HL-60/S4 treated with phorbol 12-myristate 13-acetate at 8.2 ng/mL for 4 days and 3 days (cell line): Measurements from ENCODE around the gene NAP1L1.
"Not testable (repeated sequence)": the region's sequence is repeated elsewhere in the genome, so short reads cannot be mapped to it uniquely, and the experiment has no call there.

ENCODE experiments used
- in situ Hi-C: fragments of 300-500 bp; cut with MboI; formaldehyde crosslinking; loops from 2 replicates; pipeline ENCODE4 v1.15.0; 2022; ENCODE audit warnings: low sequenced_read_pairs

The NAP1L1 gene

DNA sequence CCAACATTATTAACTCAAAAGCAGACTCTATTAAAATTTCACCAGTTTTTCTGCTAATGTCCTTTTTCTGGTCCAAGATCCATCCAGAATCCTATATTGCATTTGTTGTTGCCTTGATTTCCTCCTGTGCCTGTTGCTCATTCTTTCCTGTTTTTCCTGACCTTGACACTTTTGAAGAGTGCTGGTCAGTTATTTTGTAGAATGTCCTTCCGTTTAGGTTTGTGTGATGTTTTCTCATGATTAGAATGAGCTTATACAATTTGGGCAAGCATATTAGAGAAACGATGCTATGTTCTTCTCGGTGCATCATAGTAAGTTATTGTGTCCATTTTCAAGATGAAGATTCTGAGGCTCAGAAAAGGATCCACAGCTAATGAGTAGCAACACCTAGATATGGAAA lies 86.8 kb downstream of the NAP1L1 start:
- in situ Hi-C loops: no loop called here

DNA sequence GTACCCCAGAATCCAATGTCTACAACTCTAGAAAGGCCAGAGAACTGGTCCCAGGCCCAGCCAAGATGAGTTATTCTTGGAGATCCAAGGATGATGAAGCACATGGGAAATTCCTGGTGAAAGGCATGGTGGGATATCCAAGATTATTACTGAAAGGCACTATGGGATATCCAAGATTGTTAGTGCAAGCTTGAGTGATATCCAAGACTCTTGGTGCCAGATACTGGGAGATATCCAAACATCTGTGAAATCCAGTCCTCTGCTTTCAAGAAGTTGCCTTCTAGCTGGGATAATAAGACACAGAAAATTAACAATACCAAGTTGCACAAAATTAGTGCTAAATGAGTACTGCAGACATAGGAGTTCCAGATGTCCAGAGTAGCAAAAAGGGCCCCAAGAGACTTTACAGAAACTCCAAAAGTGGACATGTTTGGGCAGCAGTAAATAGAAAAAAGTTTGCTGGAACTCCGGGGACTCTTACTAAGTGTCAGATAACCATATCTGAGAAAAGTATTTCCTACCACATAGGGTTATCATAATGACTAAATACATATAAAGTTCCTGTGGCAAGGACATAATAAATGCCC lies 87.5 kb downstream of the NAP1L1 start:
- in situ Hi-C loops: no loop called here

DNA sequence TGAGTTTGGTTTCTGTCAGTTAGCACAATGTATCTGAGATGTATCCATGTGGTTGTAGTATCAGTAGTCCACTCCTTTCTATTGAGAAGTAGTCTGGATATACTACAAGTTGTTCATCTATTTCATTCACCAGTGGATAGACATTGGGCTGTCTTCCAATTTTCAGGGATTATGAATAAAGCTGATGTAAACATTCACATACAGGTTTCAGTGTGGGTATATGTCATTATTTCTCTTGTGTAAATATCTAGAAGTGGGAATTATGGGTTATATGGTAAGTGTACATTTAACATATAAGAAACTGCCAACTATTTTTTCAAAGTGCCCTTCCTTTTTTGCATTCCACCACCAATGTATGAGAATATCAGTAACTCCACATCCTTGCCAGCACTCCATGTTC lies 88.8 kb downstream of the NAP1L1 start:
- in situ Hi-C loops: no loop called here

DNA sequence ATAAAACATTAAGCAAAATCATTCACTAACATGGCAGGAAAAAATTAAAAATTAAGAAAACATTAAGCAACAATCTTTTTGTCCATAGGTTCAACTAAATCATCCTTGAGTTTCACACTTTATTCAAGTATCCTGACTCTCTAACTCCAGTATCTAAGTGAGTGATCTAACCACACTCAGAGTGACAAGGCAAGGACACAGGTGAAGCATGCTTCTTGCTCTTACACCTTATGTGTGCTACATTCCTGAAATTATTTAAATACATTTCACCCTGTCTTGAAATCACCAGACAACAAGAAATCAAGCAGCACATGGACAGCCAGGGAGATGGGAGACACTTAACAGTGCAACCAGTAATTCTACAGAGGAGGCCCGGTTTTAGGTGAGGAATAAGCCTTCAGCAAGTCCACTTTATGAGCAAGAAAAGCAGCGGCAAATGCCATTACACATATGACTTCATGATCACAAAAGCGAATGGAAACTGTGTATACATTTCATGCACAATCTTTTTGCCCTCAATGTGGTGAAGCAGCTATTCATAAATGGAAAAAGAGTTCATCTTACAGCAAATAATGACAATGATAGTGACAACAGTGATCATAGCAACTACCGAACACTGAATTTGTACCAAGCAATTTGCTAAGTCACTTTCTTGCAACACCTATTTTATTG lies 90.3 kb downstream of the NAP1L1 start:
- in situ Hi-C loops: no loop called here

DNA sequence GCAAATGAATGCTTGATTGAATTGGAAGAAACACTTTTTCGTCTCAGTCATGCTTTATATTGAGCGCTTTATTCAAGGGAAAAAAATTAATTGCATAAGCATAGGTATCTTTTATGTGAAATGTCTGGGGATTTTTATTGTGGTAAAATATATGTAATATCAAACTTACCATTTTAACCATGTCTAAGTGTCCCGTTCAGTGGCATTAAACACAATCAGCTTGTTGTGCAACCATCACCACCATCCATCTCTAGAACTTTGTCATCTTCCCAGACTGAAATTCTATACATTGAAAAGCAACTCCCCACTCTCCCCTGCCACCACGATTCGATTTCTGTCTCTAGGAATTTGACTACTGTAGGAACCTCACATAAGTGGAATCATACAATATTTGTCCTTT lies 92.7 kb downstream of the NAP1L1 start:
- in situ Hi-C loops: no loop called here

DNA sequence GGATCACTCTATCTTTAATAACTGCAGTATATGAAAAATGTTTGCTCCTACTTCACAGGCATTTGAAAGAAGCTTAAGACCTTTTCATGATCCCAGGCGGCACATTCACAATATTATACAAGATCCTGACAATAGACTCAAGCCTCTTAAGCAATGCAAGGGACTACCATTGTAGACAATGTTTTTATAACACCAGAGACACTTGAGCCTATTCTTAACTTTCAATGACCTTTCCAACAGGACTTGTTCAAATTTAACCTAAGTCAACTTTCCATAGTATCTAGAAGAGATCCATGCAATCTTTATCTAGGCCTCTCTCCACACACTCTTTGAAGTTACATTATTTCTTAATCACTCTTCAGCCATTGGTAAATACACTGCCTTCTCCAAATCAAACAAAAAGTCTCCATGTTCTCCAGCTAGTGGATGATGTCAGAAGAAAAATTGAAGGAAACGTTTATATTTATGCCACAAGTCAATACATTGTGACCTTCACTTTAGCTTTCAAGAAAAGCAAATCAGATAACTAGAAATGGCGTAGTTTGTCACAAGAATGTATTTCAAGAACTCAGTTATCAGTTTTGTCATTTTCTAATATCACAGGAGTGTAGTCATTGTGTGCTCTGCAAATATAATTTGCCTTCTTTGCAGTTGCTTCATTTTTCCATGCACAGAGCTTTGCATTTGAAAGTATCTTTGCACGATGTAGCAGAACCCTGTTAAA lies 94.1 kb downstream of the NAP1L1 start:
- in situ Hi-C loops: no loop called here

DNA sequence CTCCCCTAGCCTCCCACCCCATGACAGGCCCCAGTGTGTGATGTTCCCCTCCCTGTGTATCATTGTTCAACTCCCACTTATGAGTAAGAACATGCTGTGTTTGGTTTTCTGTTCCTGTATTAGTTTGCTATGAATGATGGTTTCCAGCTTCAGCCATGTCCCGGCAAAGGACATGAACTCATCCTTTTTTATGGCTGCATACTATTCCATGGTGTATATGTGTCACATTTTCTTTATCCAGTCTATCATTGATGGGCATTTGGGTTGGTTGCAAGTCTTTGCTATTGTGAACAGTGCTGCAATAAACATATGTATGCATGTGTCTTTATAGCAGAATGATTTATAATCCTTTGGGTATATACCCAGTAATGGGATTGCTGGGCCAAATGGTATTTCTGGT lies 96.8 kb downstream of the NAP1L1 start:
- in situ Hi-C loops: not testable (repeated sequence)
